Measurements from ENCODE around the gene TXNRD2.
"Not testable (repeated sequence)": the region's sequence is repeated elsewhere in the genome, so short reads cannot be mapped to it uniquely, and the experiment has no call there.

Gene TXNRD2

DNA sequence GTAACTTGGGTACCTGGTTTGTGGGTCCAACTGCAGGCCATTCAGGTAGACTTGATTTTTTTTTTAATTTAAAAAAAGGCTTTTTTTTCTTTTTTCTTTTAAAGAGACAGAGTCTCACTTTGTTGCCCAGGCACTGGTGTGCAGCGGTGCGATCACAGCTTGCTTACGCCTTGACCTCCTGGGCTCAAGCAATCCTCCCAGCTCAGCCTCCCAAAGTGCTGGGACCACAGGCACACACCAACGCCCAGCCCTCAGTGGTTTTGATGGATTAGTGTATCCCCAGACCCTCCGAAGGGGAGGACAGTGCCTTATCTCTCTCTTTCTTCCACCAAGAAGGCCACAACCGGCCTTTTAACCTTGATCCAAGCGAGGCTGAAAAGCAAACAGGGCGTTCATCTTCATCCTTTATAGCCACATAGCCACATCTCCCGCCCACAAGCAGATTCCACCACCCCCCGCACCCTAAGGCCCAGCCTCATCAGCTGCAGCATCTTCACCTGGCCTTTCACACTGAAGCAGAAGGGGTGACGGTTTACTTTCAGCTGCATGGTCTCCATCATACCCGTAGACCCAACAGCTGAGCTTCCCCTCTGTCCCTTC is 17.6 kb downstream of the TXNRD2 start:
- no peak for DNase-seq (ENCODE audit: low read depth in 2 of 2)

DNA sequence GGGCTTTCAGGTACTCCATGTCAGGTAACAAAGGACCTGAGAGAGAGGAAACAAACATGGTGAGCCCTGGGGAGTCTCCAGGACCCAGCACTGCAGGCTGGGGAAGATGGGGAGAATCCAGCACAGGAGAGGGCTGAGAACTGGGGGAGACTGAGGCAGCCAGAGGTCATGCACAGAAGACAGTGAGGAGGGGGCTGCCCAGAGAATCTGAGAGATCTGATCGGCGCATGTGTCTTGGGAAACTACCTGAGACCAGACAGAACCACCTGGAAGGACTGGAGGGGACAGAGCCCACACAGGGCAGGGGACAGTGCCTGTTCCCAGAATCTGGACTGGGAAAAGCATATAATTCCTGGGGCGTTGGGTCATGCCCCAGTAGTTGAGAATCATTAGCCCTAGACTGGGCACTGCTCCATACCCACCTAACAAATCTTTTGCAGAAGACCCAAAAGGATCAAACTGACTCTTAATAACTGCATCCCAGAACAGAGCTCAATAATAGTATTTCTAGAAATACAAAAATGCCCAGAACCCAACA is 20.0 kb downstream of the TXNRD2 start:
- DNase-seq (ENCODE audit: low read depth in 2 of 2): no peak

DNA sequence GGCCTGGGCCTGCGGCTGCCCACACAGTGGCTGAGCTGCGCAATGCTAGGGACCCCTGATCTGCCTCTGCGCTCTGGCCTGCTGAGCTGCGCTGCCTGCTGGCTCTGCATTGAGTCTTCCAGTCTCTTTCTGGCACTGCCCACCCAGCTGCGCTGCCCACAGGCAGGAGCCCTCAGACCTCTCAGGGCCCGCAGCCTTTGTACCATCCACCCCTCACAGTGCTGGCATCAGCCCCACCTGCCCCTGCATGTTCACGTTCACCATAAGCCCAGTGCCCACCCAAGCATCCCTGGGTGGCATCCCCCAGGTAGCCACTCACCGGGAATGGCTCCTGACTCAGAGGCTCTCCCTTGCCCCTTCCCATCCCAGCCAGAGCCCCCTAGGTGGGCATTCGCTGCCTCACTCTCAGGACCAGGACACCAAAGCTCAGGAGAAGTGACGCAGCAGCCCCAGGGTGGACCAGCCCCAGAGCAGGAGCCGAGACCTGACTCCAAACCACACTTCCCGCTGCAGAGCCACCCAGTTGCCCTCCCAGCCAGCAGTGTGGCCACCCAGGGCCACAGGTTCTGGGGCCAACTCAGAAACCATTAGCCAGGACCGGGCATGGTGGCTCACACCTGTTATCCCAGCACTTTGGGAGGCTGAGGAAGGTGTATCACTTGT is 21.8 kb downstream of the TXNRD2 start:
- DNase-seq (ENCODE audit: low read depth in 2 of 2): no peak

DNA sequence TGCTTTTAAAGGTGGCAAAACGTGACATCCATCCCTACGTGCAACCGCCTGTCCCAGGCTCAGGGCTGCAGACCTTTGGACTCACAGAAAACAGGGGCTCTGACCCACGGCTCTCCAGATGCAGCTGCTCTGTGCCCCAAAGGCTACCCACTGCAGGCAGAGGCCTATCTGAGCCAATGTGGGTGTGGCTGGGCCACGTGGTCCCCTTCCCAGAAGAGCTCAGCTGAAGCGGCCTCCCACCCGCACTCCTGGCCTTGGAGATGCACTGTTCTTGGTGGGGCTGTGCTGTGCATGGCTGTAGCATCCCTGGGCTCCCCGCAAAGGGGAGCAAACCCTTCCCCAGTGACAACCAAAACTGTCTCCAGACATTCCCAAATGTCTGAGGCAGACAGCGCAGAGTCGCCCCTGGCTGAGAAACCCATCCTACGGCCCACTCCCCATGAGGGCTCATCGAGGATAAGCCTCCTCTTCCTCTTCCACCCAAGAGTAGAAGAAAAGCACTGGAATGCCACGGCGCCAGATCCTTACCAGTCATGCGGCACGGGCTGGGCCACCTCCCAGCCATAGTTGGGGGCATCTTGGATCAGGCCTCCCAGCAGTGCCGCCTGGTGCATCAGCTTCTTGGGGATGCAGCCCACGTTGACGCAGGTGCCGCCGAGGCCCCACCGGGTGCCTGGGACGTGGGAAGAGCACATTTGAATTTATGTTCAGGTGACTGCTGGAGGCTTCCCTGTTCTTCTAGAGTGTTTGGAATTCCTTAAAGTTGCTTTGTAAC is 23.1 kb downstream of the TXNRD2 start:
- no peak for DNase-seq (ENCODE audit: low read depth in 2 of 2)

DNA sequence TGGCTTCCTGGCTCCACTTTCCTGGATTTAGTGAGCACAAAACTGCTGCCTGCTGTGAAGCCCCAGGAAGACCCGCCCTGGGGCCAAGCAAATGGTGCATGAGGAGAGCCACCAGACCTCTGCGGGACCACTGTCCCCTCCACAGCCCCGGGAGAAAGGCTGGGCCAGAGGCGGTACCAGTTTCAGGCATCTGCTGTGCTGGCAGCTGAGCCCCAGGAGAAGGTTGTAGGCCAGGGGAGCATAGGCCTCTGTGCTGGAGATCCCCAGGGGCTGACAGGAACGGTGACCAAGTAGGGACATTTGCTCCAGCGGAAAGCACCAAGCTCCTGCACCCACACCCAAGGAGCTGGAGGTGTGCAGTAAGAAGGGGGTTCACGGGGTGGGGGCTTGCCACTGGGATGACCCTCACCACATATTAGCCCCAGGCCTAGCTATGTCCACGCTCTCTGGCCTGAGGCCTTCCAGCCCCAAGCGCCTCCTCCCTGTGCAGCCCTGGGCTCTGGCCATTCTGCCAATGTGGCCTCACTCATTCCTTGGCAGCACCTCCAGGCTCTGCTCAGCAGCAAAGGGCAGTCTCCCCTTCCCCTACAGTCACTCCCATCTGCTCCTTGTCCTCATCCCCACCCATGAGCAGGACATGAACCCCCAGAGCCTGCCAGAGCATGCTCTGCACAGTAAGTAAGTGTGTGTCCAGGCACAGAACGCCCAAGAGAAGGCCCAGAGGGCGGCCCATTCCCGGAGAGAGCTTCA is 24.1 kb downstream of the TXNRD2 start:
- no peak for DNase-seq (ENCODE audit: low read depth in 2 of 2)

DNA sequence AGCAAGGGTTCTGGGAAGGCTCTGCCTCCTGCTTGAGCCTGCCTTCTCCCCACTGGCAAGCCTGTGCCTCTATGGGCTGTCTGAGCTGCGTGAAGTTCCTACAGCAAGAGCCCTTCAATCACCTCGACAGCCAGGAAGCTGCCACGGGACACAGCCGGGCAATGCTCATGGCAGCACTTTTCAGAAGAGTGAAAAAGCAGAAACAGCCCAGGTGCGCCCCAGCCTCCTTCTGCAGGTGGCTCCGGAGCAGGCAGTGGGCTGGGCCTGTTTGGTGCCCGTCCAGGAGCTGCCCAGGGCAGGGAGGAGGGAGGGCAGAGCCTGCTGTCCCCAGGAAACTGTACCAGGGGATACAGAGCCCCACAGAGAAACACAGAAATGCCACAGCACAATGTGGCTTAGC is 24.7 kb downstream of the TXNRD2 start:
- DNase-seq (ENCODE audit: low read depth in 2 of 2): no peak

- DNase-seq (ENCODE audit: low read depth in 2 of 2): no peak
These were observed 25.6 kb downstream of the TXNRD2 start for GRCh38 chr22:19916006-19916405.

DNA sequence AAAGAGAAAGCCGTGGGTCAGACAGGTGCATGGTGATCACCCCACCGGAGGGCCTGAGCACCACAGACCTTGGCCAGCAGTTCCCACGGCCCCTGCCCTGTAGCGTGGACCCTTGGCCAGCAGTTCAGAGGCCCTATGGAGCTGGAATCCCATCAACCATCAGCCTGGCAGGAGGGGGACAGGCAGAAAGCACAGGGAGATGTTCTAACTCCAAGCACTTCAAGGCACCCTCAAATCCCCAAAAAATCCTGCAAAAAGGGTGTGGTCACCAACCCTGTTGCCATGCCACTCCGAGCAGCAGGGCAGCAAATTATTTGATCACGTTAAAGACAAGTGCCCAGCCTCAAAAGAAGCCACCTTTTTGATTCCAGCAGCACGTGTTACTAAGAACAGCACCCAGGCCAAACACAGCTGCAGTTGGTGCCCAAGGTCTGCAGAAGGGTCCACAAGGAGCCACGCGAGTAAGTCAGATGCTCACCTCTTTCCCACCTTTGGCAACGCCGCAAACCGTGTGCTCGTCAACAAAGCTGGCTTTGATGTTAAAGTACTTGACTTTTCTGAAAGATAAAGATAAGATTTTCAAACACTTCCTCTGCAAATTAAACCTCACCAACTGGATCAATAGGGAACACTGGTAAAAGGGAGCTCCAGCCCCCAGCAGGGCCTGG is 26.2 kb downstream of the TXNRD2 start:
- DNase-seq (ENCODE audit: low read depth in 2 of 2): no peak

DNA sequence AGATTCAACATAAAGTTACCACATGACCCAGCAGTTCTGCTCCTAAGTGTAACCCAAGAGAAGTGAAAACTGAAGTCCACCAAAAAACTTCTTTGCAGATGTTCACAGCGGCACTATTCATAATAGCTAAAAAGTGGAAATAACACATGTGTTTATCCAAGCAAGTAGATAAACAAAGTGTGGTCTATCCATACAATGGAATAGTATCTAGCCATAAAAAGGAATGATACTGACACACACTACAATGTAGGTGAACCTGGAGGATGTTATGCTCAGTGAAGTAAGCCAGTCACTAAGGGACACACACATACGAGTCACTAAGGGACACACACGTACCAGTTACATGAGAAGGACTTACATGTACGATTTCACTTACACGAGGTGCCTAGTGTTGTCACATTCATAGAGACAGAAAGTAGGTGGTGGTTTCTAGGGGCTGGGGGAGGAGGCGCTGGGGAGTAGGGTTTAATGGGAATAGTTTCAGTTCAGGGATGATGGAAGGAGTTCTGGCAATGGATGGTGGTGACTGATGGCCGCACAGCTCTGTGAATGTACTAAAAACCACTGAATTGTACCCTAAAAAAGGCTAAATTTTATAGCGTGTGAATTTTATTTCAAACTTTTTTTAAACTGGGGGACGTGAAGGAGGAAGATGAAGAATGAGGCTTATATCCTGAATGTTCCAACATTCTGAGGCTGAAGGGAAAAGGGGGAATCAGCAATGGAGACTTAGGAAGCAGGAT is 27.2 kb downstream of the TXNRD2 start:
- no peak for DNase-seq (ENCODE audit: low read depth in 2 of 2)

DNA sequence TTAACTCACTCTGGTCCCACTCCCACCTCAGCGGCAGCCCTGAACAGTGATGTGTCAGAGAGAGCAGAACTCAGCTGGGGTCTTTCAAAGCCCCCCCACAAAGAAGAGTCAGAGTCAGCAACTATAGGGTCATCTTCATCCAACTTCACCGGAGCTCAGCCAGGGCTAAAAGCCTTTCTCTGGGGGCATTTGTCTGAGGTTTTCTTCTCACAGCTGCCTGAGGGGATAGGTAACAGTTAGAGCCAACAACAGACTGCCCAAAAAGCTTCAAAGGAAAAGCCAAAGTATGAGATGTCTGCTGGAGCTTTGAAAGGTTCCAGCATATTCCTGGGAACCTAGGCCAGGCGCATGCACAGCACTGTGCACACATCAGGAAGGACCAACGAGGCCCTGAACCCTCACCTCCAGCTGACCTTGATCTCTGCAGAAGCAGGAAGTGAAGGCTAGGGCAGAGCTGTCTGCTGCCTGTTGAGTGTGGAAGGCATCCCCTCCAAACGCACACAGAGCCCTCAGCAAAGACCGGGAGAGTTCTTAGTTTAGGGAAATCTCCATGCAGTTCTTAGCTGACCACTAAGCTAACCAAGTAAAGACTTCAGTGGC is 28.2 kb downstream of the TXNRD2 start:
- no peak for DNase-seq (ENCODE audit: low read depth in 2 of 2)

GRCh38 chr22:19912271-19912999 is 29.2 kb downstream of the TXNRD2 start:
- no peak for DNase-seq (ENCODE audit: low read depth in 2 of 2)

DNA sequence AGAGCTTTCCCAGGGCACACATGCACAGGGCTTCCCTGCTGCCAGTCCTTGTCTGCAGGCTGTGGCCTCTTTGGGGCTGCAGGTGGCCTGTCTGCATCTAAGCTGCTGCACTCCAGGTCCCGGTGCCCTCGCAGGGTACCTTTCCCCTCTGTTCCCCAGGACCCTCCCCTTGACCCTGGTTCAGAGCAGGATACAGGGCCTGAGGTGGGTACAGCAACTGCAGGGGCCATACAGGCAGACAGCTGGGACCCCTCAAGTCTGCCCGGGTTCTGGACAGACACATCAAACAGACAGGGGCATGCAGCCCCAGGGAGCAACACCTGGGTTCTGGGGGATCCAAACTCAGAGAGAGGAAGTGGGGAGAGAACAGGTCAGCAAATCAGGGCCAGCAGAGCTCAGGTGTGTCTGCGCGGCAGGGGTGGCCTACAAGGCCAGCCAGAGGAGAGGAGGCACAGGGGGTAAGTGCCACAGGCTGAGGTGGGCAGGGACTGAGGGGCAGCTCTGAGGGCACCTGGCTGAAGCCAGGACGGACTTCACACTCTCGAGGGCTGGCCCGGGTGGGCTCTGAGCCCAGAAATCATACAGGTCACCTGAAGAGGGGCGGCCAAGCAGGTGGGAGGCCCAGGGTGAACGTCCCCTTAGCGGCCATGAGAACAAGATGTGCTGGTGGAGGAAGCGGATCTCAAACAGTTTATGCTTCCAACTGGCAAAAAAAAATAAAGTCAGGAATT is 29.9 kb downstream of the TXNRD2 start:
- no peak for DNase-seq (ENCODE audit: low read depth in 2 of 2)

- no peak for DNase-seq (ENCODE audit: low read depth in 2 of 2)
These were observed 31.4 kb downstream of the TXNRD2 start for GRCh38 chr22:19910180-19910744.

- DNase-seq (ENCODE audit: low read depth in 2 of 2): peak; percentile 73 to 82
These were observed 32.1 kb downstream of the TXNRD2 start for GRCh38 chr22:19909350-19910179.

- DNase-seq (ENCODE audit: low read depth in 2 of 2): not testable (repeated sequence)
These were observed 33.7 kb downstream of the TXNRD2 start for GRCh38 chr22:19907902-19908301.

GRCh38 chr22:19906864-19907263 is 34.8 kb downstream of the TXNRD2 start:
- not testable (repeated sequence) for DNase-seq (ENCODE audit: low read depth in 2 of 2)

- DNase-seq (ENCODE audit: low read depth in 2 of 2): no peak
These were observed 36.0 kb downstream of the TXNRD2 start for GRCh38 chr22:19905347-19906276.

All from stimulated activated CD4-positive, alpha-beta T cell treated with anti-CD3 and anti-CD28 coated beads, Interleukin-4, amount 100 ng/mL, for 48 hours (primary cell).